Hepatocyte (in vitro differentiated cells): ENCODE results near the gene CPT1B.

ENCODE experiments used
- EZH2 ChIP-seq: fragments of 200-600 bp; sonication (generic); IDR thresholded peaks from 2 replicates; pipeline ENCODE4 v1.6.1; 2016; ENCODE audit warnings: antibody characterized with exemption, mild to moderate bottlenecking, borderline replicate concordance
- EZH2phosphoT487 ChIP-seq: fragments of 200-600 bp; sonication (generic); IDR thresholded peaks from one replicate; pipeline ENCODE4 v1.6.1; 2018; ENCODE audit warnings: antibody characterized with exemption, mild to moderate bottlenecking, low read depth, moderate library complexity; ENCODE audit not compliant: unreplicated experiment, severe bottlenecking
- TF ChIP-seq, protein P1 (sequence below): fragments of 200-600 bp; sonication (generic); IDR thresholded peaks from 2 replicates; pipeline ENCODE4 v1.5.1; 2016; ENCODE audit warnings: antibody characterized with exemption, mild to moderate bottlenecking; ENCODE audit not compliant: poor library complexity

DNA sequence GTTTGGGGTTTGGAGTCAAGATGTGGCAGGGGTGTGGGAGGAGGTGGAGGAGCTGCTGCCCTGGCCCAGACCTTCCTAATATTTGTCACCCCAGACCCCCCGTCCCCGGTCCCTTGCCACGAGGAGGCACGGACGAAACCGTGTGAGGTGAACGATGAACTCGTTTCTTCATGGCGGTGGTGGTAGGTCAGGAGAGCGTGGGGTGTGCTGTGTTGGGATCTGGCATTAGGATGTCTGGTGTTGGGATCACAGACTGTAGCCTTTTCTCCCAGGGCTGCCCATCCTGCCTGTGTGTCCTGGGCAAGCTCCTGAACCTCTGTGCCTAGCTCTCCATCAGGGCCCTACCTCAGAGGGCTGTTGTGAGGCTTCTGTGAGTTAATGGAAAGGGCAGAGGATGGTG is 30.8 kb upstream of the CPT1B start:
- TF ChIP-seq, protein P1, sequence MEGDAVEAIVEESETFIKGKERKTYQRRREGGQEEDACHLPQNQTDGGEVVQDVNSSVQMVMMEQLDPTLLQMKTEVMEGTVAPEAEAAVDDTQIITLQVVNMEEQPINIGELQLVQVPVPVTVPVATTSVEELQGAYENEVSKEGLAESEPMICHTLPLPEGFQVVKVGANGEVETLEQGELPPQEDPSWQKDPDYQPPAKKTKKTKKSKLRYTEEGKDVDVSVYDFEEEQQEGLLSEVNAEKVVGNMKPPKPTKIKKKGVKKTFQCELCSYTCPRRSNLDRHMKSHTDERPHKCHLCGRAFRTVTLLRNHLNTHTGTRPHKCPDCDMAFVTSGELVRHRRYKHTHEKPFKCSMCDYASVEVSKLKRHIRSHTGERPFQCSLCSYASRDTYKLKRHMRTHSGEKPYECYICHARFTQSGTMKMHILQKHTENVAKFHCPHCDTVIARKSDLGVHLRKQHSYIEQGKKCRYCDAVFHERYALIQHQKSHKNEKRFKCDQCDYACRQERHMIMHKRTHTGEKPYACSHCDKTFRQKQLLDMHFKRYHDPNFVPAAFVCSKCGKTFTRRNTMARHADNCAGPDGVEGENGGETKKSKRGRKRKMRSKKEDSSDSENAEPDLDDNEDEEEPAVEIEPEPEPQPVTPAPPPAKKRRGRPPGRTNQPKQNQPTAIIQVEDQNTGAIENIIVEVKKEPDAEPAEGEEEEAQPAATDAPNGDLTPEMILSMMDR = no peak
- TF ChIP-seq EZH2phosphoT487 (no peak), EZH2 (no peak)
